AG20443 (cell line): Measurements from ENCODE around the gene GNE.

Experiments
- DNase-seq: peaks from one replicate; pipeline ENCODE4 v3.0.0; 2012; ENCODE audit warnings: low spot score, mixed read lengths

The GNE gene

DNA sequence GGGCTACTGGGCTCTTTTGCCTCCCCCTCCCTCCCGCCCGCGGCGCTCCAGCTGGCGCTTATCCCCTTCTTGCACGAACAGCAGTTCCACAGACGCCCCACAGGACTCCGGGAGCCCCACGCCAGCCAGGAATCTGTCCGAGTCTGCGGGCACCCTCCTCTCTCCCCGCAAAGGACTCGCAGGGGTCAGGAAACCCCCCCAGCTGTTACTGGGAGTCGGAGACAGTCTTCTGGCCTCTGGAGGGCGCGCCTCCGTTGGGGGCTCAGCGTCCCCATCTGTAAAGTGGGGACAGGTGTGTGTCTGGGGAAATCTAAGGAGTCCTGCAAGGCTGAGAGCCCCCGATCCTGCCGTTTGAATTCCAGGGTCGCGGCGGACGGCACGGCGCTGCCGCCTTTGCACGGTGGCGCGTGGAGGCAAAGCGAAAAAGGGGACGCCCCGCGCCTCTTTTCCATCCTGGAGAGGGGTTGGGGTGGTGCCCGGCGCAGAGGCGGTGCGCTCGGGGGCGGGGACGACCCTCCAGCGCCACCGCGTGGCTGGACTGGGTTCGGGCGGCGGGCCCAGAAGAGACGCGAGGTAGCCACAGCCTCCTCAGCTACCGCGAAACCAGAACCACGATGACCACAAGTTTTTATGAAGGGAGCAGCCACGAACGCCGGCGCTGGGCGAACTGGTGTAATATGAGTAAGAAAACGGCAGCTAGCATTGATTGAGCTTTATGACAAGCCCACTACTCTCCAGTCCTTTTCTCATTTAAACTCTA is 91.9 kb downstream of the GNE start:
- peak; percentile 94 for DNase-seq

DNA sequence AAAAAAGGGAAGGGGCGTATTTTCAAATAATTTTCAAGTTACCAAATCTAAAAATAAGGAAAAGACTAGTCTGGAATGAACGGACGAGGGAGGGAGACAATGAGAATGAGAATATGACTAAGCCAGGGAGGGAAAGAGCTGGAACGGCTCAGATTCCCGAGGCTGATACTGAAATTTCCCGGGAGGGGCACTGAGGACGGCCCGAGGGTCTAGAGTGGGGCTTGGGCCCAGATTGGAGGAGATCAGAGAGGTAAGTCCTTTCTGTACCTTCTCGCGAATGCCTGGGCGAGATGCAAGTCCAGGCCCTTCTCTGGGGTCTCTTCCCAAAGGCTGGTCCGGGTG is 92.5 kb downstream of the GNE start:
- peak; percentile 71 for DNase-seq

DNA sequence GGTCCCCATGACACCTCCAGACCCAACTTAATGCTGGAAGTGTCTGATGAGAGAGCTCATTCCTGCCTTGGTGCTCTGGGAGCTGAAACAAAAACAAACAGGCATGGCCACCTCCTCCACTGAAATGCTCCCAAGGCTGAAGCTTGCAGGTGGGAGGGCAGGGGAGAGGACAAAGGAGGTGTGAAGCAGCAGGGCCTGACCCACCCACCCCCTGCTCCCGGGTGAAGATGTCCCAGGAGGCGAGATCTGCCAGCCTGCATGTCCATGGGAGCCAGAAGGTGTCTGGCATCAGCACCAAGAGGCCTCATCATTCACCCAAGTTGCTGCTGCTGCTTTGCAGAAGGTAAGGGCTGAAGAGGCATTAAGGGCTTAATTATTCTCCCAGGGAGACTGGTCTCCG is 93.3 kb downstream of the GNE start:
- DNase-seq = peak; percentile 5
